Measurements from ENCODE around the gene C17orf50.

- TF ChIP-seq POLR2A (IDR thresholded peaks at IDR 0.05) (no peak), CTCF (IDR thresholded peaks at IDR 0.05 in 4 of 5, conservative IDR thresholded peaks at IDR 0.05 in 1 of 5) (no peak)
Measured at GRCh38 chr17:35723735-35724134, 37.0 kb upstream of the C17orf50 start.
